ENCODE measurements around the gene SGSM2.

GRCh38 chr17:2317796-2318195, 19.5 kb upstream of the SGSM2 start:
- no peak for TF ChIP-seq CTCF (IDR thresholded peaks at IDR 0.05)
- TF ChIP-seq, protein P1, sequence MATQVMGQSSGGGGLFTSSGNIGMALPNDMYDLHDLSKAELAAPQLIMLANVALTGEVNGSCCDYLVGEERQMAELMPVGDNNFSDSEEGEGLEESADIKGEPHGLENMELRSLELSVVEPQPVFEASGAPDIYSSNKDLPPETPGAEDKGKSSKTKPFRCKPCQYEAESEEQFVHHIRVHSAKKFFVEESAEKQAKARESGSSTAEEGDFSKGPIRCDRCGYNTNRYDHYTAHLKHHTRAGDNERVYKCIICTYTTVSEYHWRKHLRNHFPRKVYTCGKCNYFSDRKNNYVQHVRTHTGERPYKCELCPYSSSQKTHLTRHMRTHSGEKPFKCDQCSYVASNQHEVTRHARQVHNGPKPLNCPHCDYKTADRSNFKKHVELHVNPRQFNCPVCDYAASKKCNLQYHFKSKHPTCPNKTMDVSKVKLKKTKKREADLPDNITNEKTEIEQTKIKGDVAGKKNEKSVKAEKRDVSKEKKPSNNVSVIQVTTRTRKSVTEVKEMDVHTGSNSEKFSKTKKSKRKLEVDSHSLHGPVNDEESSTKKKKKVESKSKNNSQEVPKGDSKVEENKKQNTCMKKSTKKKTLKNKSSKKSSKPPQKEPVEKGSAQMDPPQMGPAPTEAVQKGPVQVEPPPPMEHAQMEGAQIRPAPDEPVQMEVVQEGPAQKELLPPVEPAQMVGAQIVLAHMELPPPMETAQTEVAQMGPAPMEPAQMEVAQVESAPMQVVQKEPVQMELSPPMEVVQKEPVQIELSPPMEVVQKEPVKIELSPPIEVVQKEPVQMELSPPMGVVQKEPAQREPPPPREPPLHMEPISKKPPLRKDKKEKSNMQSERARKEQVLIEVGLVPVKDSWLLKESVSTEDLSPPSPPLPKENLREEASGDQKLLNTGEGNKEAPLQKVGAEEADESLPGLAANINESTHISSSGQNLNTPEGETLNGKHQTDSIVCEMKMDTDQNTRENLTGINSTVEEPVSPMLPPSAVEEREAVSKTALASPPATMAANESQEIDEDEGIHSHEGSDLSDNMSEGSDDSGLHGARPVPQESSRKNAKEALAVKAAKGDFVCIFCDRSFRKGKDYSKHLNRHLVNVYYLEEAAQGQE (IDR thresholded peaks at IDR 0.05; ENCODE audit: insufficient read depth in 1 of 2, low read depth in 2 of 2, low read length in 1 of 2), result no peak
